NCI-H2171 (cell line): Measurements from ENCODE around the gene CDK5RAP3.
"Not testable (repeated sequence)": the region's sequence is repeated elsewhere in the genome, so short reads cannot be mapped to it uniquely, and the experiment has no call there.

Experiments
- DNase-seq: peaks from one replicate; lab custom pipeline; 2025; lab: John Stamatoyannopoulos, UW

CDK5RAP3 gene

GRCh38 chr17:47975823-47976205, 4.9 kb downstream of the CDK5RAP3 start:
- no peak for DNase-seq

- DNase-seq: peak; percentile 36
These were observed 7.4 kb downstream of the CDK5RAP3 start for GRCh38 chr17:47978324-47978723.

- DNase-seq: no peak
These were observed 9.6 kb downstream of the CDK5RAP3 start for GRCh38 chr17:47980541-47980940.

DNA sequence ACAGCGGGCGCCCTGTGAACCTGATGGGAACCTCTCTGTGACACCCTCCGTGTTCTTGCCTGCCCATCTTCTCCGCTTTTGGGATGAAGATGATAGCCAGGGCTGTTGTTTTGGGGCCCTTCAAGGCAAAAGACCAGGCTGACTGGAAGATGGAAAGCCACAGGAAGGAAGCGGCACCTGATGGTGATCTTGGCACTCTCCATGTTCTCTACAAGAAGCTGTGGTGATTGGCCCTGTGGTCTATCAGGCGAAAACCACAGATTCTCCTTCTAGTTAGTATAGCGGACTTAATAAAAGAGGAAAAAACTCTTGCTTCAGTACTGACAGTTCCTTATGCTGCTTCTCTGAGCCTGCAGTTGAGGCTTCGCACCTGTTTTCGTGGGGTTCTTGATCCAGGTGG, 10.5 kb downstream of the CDK5RAP3 start:
- no peak for DNase-seq

- DNase-seq: no peak
These were observed 11.2 kb downstream of the CDK5RAP3 start for GRCh38 chr17:47982091-47982617.

GRCh38 chr17:47982645-47983390, 11.9 kb downstream of the CDK5RAP3 start:
- no peak for DNase-seq

- no peak for DNase-seq
These were observed 12.7 kb downstream of the CDK5RAP3 start for GRCh38 chr17:47983492-47984223.

DNA sequence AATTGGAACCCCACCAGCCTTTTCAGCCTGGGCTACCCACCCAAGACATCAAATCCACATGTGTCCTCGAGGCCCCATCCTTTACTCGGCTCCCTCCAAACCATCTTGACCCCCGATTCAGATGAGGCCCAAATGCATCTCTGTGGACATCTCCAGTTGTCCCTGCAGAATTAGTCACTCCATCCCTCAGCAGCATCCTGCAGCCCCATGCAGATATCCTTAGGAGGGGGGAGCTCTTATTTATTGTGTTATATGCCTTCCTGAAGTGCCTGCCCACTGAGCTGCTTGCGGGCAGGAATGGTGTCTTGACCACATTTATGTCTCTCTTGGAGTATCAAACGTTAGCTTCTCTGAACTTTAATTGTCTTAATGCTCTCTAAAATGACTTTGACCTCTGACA, 15.6 kb downstream of the CDK5RAP3 start:
- DNase-seq: no peak

GRCh38 chr17:47987240-47987835, 16.4 kb downstream of the CDK5RAP3 start:
- no peak for DNase-seq

DNA sequence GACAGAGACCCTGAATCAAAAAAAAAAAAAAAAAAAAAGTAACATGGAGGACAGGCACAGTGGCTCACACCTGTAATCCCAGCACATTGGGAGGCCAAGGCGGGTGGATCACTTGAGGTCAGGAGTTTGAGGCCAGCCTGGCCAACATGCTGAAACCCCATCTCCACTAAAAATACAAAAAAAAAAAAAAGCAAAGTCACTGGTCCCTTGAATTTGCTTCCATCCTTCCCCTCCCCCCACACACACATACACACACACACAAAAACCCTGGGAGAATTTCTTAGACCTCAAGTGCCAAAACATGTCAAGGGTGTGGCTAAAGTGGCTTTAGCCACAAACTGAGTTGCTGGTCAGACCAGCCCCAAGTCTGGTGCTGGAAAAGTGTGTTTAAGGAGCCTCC, 17.5 kb downstream of the CDK5RAP3 start:
- DNase-seq: not testable (repeated sequence)

- no peak for DNase-seq
These were observed 18.2 kb downstream of the CDK5RAP3 start for GRCh38 chr17:47989159-47989558.

GRCh38 chr17:47989700-47990099, 18.8 kb downstream of the CDK5RAP3 start:
- no peak for DNase-seq

GRCh38 chr17:47990962-47991731, 20.2 kb downstream of the CDK5RAP3 start:
- no peak for DNase-seq

DNA sequence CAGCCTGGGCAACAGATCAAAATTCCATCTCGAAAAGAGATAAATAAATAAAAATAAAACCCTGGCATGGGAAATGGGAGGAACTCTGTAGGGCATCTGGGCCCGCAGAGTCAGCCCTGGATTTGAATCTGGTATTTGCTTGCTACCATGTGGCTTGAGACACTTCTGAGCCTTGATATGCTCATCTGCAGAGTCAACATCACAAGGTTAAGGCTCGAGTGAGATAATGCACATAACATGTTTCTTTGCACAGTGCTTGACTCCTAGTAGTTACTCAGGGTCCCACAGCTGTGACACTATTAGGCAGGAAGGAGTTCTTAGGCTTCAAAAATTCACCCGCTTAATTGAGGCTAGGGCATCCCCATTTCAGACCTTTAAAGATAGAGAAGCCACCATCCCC, 21.3 kb downstream of the CDK5RAP3 start:
- DNase-seq: no peak

GRCh38 chr17:47993031-47993564, 22.2 kb downstream of the CDK5RAP3 start:
- no peak for DNase-seq

- no peak for DNase-seq
These were observed 23.1 kb downstream of the CDK5RAP3 start for GRCh38 chr17:47993964-47994363.

DNA sequence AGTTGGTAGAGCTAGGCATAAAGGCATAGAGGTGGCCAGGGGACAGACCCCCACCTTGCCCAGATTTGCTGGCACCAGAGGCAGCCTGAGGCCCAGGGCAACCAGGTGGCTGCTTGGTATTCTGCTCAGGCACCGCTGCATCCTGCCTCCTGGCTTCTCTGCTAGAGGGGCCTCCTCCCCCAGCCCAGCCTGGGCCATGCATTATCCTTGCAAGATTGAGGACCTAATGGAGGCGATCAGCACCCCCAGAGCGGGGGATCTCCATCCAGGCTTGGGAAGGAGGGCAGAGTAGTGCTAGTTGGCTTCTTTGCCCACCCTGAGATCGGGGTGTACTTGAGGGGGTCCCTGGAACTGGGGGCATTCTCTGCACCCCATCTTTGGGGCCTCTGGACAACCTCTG, 23.8 kb downstream of the CDK5RAP3 start:
- no peak for DNase-seq

GRCh38 chr17:47995241-47995935, 24.5 kb downstream of the CDK5RAP3 start:
- DNase-seq: no peak

- DNase-seq: no peak
These were observed 25.3 kb downstream of the CDK5RAP3 start for GRCh38 chr17:47996201-47996600.

GRCh38 chr17:47997586-47997985, 26.7 kb downstream of the CDK5RAP3 start:
- DNase-seq: no peak

DNA sequence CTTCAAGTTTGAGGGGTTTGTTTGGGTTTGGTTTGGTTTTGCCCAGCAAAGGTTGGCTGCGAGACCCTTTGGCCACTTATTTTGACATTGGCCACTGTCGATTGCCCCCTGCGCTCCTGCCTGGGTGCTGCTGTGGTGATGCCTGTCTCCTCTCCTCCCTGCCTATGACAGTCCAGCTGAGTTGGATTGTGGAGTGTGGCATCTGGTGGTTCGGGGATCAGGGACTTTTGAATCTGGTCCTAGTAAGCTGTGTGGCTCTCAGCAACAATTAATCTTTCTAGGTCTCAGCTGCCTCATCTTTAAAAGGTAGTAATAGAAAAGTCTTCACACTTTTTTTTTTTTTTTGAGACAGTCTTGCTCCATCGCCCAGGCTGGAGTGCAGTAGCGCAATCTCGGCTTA, 27.1 kb downstream of the CDK5RAP3 start:
- DNase-seq: no peak
